Progenitor cell of endocrine pancreas (in vitro differentiated cells): Measurements from ENCODE around the gene TFF1. TPM values are rescaled to one million over a fixed set of nuclear protein-coding genes. Genes with fewer than 3 reads are reported as not detected.
A peak's percentile ranks its signal among the peaks of the same experiment; 100 is the strongest.

Source experiments
- DNase-seq: peaks from one replicate; pipeline ENCODE4 v3.0.0; 2021; ENCODE audit warnings: low spot score; ENCODE audit not compliant: unreplicated experiment
- H3K27ac Mint-ChIP-seq: 2 replicates; pipeline ENCODE4 v1.8.0; 2021; ENCODE audit warnings: mild to moderate bottlenecking, moderate library complexity, mixed read lengths
- H3K27me3 Mint-ChIP-seq: 2 replicates; pipeline ENCODE4 v1.8.0; 2021; ENCODE audit warnings: mixed read lengths
- H3K36me3 Mint-ChIP-seq: 2 replicates; pipeline ENCODE4 v1.8.0; 2022; ENCODE audit warnings: mixed read lengths; ENCODE audit not compliant: insufficient read depth
- H3K4me1 Mint-ChIP-seq: 2 replicates; pipeline ENCODE4 v1.8.0; 2021; ENCODE audit warnings: low read depth, mixed read lengths
- H3K4me3 Mint-ChIP-seq: 2 replicates; pipeline ENCODE4 v1.8.0; 2021; ENCODE audit warnings: low read depth, mild to moderate bottlenecking, moderate library complexity, mixed read lengths
- H3K9me3 Mint-ChIP-seq: 2 replicates; pipeline ENCODE4 v1.8.0; 2021; ENCODE audit warnings: low read depth, mixed read lengths
- CTCF ChIP-seq: fragments of 200-600 bp; sonication (generic); IDR thresholded peaks from one replicate; pipeline ENCODE4 v1.5.0; 2021; ENCODE audit warnings: antibody characterized with exemption, mild to moderate bottlenecking; ENCODE audit not compliant: unreplicated experiment
- total RNA-seq: library from RNA; stranded (reverse); gene quantifications from 2 replicates; pipeline ENCODE4 v1.2.1, GENCODE V29; 2021

Gene TFF1
- total RNA-seq, 1 donor from 2014 or later, result 0.77 TPM

GRCh38 chr21:42403611-42404231 lies 37.4 kb upstream of the TFF1 start, which contains the start of gene UBASH3A:
Gene UBASH3A, plus strand, starts transcription at chr21:42403902. Its CDS starts 44 bp downstream, at chr21:42403946.
- no peak for TF ChIP-seq CTCF
- Mint-ChIP-seq H3K9me3 (no peaks in the 10 kb centered on the region), H3K27me3 (peaks cover 3% of the 10 kb centered on the region), H3K4me3 (no peak within 1 kb of the TSS), H3K27ac (no peak within 1 kb of the TSS), H3K4me1 (peaks cover 14% of the 10 kb centered on the region), H3K36me3 (no peaks in the 10 kb centered on the region)
- DNase-seq, result no peak

- Mint-ChIP-seq H3K27me3 (peaks cover 3% of the 10 kb centered on the region), H3K36me3 (no peaks in the 10 kb centered on the region), H3K9me3 (no peaks in the 10 kb centered on the region), H3K27ac (no peak overlapping the region), H3K4me3 (no peak overlapping the region), H3K4me1 (peaks cover 21% of the 10 kb centered on the region)
- TF ChIP-seq CTCF, result no peak
- DNase-seq, result no peak
Measured at GRCh38 chr21:42401820-42402251, 35.5 kb upstream of the TFF1 start.

- Mint-ChIP-seq H3K9me3 (no peaks in the 10 kb centered on the region), H3K4me3 (no peak overlapping the region), H3K4me1 (peaks cover 21% of the 10 kb centered on the region), H3K27ac (no peak overlapping the region), H3K27me3 (peaks cover 3% of the 10 kb centered on the region), H3K36me3 (no peaks in the 10 kb centered on the region)
- DNase-seq, result no peak
- no peak for TF ChIP-seq CTCF
Measured at GRCh38 chr21:42401154-42401553, 34.8 kb upstream of the TFF1 start.

GRCh38 chr21:42400525-42400924 lies 34.2 kb upstream of the TFF1 start:
- H3K9me3 Mint-ChIP-seq, result no peaks in the 10 kb centered on the region

GRCh38 chr21:42398436-42399028 lies 32.2 kb upstream of the TFF1 start:
- no peak for DNase-seq

More at GRCh38 chr21:42400525-42400924, 34.2 kb upstream of the TFF1 start:
- peaks cover 20% of the 10 kb centered on the region for H3K4me1 Mint-ChIP-seq
- no peak overlapping the region for H3K27ac Mint-ChIP-seq
- no peak for TF ChIP-seq CTCF
- H3K27me3 Mint-ChIP-seq, result peaks cover under 1% of the 10 kb centered on the region
- no peak overlapping the region for H3K4me3 Mint-ChIP-seq
- DNase-seq, result no peak
- no peaks in the 10 kb centered on the region for H3K36me3 Mint-ChIP-seq

More at GRCh38 chr21:42398436-42399028, 32.2 kb upstream of the TFF1 start:
- Mint-ChIP-seq H3K27ac (peak overlapping the region; percentile 58), H3K9me3 (no peaks in the 10 kb centered on the region), H3K4me3 (no peak overlapping the region), H3K4me1 (peaks cover 20% of the 10 kb centered on the region), H3K27me3 (no peaks in the 10 kb centered on the region), H3K36me3 (no peaks in the 10 kb centered on the region)
- TF ChIP-seq CTCF, result no peak
